Spleen (tissue), 11 donors: Measurements from ENCODE around the gene TBX4. TPM values are rescaled to one million over a fixed set of nuclear protein-coding genes. Genes with fewer than 3 reads are reported as not detected.

ENCODE experiments used
- DNase-seq: peaks from one replicate; pipeline ENCODE4 v3.0.0-alpha.2; 2020
- H3K27ac ChIP-seq, 8 donors: fragments of 200-600 bp; sonication (generic) in 7 of 8; 1 replicate in 4 of 8; 2 replicates in 4 of 8; pipeline versions ENCODE4 v1.5.0 to v1.8.0; 2016 to 2021; ENCODE audit warnings: inconsistent platforms in 4 of 8, mild to moderate bottlenecking in 4 of 8, moderate library complexity in 1 of 8
- H3K27me3 ChIP-seq, 7 donors: fragments of 200-600 bp; sonication (generic) in 6 of 7; replicated peaks in 1 of 7; 1 replicate in 4 of 7; 2 replicates in 3 of 7; pipeline versions ENCODE4 v1.5.0 to v1.8.0; 2016 to 2021; ENCODE audit warnings: inconsistent platforms in 3 of 7, mild to moderate bottlenecking in 1 of 7
- H3K36me3 ChIP-seq, 6 donors: fragments of 200-600 bp; sonication (generic) in 5 of 6; 1 replicate in 4 of 6; 2 replicates in 2 of 6; pipeline versions ENCODE4 v1.5.0 to v1.8.0; 2016 to 2021; ENCODE audit warnings: inconsistent platforms in 2 of 6
- H3K4me1 ChIP-seq, 6 donors: fragments of 200-600 bp; sonication (generic) in 5 of 6; 1 replicate in 3 of 6; 2 replicates in 3 of 6; pipeline versions ENCODE4 v1.5.0 to v1.8.0; 2016 to 2021; ENCODE audit warnings: inconsistent platforms in 3 of 6
- H3K4me3 ChIP-seq, 8 donors: fragments of 200-600 bp; sonication (generic) in 7 of 8; 1 replicate in 4 of 8; 2 replicates in 4 of 8; pipeline versions ENCODE4 v1.5.0 to v1.8.0; 2016 to 2021; ENCODE audit warnings: inconsistent platforms in 4 of 8, mild to moderate bottlenecking in 4 of 8, moderate library complexity in 2 of 8
- H3K9me3 ChIP-seq, 8 donors: fragments of 200-600 bp; sonication (generic) in 7 of 8; 1 replicate in 4 of 8; 2 replicates in 4 of 8; pipeline versions ENCODE4 v1.5.0 to v1.8.0; 2016 to 2021; ENCODE audit warnings: inconsistent platforms in 4 of 8
- POLR2A ChIP-seq, 3 donors: fragments of 450-650 bp; IDR thresholded peaks; one replicate each; pipeline ENCODE4 v1.5.1; 2017; ENCODE audit warnings: antibody characterized with exemption in 3 of 3, mild to moderate bottlenecking in 1 of 3
- POLR2AphosphoS5 ChIP-seq, 3 donors: sonication (generic); formaldehyde crosslinking; IDR thresholded peaks; one replicate each; pipeline ENCODE4 v1.5.1; 2017; ENCODE audit warnings: antibody characterized with exemption in 3 of 3
- WGBS, 5 donors: extraction: QIAGEN DNeasy Blood & Tissue Kit in 3 of 5; methylation state at CpG; one replicate each; pipeline versions ENCODE4 v1.1.5 to v1.1.7; 2013 to 2018; 5-methylcytosine and 5-hydroxymethylcytosine counted together
- intact Hi-C: fragments of 100-400 bp; cut with DNase I; formaldehyde crosslinking; loops from one replicate; pipeline ENCODE4 v1.15.0; 2023; ENCODE audit warnings: low total_unique reads
- polyA plus RNA-seq, 3 donors: library from polyadenylated mRNA; stranded (reverse); fragments of 200-250 nt; gene quantifications; one replicate each; pipeline ENCODE4 v1.2.1, GENCODE V29; 2013
- total RNA-seq, 7 donors: library from RNA; depleted of rRNA in 3 of 7; stranded (reverse); fragments of >200 nt in 3 of 7; fragmentation: NEBNext Ultra II Directional in 4 of 7; extraction: Animal tissue kit (Norgen Biotek cat#: 25700) in 4 of 7; gene quantifications; one replicate each; pipeline versions ENCODE4 v1.1.0 to v1.2.1, GENCODE V29; 2016 to 2021
- TF ChIP-seq, protein P1 (sequence below), 11 experiments: fragments of 200-600 bp in 7 of 11; fragments of 450-650 bp in 4 of 11; sonication (generic) in 4 of 11; IDR thresholded peaks in 8 of 11; conservative IDR thresholded peaks in 3 of 11; 1 replicate in 7 of 11; 2 replicates in 4 of 11; pipeline versions ENCODE4 v1.4.0 to v1.8.0; 2016 to 2021; ENCODE audit warnings: antibody characterized with exemption in 11 of 11, inconsistent platforms in 4 of 11, mild to moderate bottlenecking in 1 of 11
- donor health status: healthy with polysubstance abuse.
- donor health status: DM: no; HTN: no; CAD: no; lungs with moderate emphysema.
- donor health status: DM: no; HTN: no; CAD: no.
- donor health status: Bipolar disorder and iron deficiency.
- donor health status: healthy.
- donor health status: DM: no; HTN: no; CAD: no.
- donor health status: DM: yes; HTN: yes; CAD: no.

The TBX4 gene
- total and polyA plus RNA-seq, 10 donors = not detected

GRCh38 chr17:61461586-61461966, 9.4 kb downstream of the TBX4 start:
- Histone ChIP-seq H3K9me3 (no peaks in the 10 kb centered on the region), H3K36me3 (no peaks in the 10 kb centered on the region), H3K4me3 (peak overlapping the region in 1 of 8 donors; percentile 30), H3K27ac (no peak overlapping the region), H3K4me1 (peaks cover 7 to 38% (median 21%) of the 10 kb centered on the region in 6 donors), H3K27me3 (peaks cover 2 to 96% (median 64%) of the 10 kb centered on the region in 7 donors)
- intact Hi-C loops = no loop called here
- DNase-seq = peak; percentile 43
- 8 to 20% (median 11%) methylated on average over 5 to 7 of the region's 7 CpGs for WGBS, 5 donors
- TF ChIP-seq POLR2A (IDR thresholded peaks at IDR 0.05) (no peak), POLR2AphosphoS5 (IDR thresholded peaks at IDR 0.05) (no peak)
- TF ChIP-seq, protein P1, sequence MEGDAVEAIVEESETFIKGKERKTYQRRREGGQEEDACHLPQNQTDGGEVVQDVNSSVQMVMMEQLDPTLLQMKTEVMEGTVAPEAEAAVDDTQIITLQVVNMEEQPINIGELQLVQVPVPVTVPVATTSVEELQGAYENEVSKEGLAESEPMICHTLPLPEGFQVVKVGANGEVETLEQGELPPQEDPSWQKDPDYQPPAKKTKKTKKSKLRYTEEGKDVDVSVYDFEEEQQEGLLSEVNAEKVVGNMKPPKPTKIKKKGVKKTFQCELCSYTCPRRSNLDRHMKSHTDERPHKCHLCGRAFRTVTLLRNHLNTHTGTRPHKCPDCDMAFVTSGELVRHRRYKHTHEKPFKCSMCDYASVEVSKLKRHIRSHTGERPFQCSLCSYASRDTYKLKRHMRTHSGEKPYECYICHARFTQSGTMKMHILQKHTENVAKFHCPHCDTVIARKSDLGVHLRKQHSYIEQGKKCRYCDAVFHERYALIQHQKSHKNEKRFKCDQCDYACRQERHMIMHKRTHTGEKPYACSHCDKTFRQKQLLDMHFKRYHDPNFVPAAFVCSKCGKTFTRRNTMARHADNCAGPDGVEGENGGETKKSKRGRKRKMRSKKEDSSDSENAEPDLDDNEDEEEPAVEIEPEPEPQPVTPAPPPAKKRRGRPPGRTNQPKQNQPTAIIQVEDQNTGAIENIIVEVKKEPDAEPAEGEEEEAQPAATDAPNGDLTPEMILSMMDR (IDR thresholded peaks at IDR 0.05 in 8 of 11, conservative IDR thresholded peaks at IDR 0.05 in 3 of 11) = no peak

DNA sequence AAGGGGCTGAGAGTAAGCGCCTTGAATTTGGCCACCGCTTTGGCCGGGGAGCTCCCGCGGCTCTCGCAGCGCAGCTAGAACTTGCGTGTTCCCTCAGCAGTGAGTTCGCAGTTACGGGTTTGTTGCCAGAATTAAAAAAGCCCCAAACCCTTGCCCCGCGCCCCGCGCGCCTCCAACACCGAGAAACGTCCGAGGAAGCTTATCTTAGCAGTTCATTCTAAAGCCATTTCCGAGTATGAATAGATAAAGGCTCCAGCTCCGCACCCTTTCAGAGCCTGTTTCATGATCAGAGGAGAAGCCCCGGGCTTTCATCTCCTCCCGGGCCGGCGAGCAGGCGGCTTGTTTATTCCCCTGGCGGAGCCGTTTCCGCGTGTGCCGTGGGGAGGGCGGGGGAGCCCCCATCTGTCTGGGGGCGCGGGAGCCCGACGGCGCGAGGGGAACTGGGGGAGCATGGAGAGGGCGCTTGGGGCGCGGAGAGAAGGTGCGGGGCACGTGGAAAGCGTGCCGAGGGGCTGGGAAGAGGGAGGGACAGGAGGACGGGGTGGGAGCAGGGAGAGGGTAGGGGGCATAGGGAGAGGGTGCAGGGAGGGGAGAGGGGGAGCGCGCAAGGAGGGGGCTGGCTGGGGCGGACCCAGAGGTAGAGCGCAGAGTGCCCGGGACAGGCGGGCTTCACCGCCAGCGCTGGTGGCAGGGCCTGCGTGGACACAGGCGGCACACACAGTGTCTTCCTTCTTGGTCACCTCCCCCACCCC, 9.9 kb downstream of the TBX4 start:
- H3K4me1 ChIP-seq = peaks cover 4 to 32% (median 15%) of the 10 kb centered on the region in 6 donors
- intact Hi-C loops = no loop called here
- 3 to 8% (median 7%) methylated on average over 52 to 55 of the region's 55 CpGs for WGBS, 5 donors
- TF ChIP-seq POLR2AphosphoS5 (IDR thresholded peaks at IDR 0.05) (no peak), POLR2A (IDR thresholded peaks at IDR 0.05) (no peak)
- TF ChIP-seq, protein P1 (IDR thresholded peaks at IDR 0.05 in 8 of 11, conservative IDR thresholded peaks at IDR 0.05 in 3 of 11) = no peak
- no peaks in the 10 kb centered on the region for H3K36me3 ChIP-seq
- H3K4me3 ChIP-seq = peak overlapping the region in 1 of 8 donors; percentile 30
- H3K27ac ChIP-seq = no peak overlapping the region
- peak; percentile 64 for DNase-seq
- H3K27me3 ChIP-seq = peaks cover 2 to 90% (median 59%) of the 10 kb centered on the region in 7 donors
- no peaks in the 10 kb centered on the region for H3K9me3 ChIP-seq

- no peaks in the 10 kb centered on the region for H3K36me3 ChIP-seq
- peak; percentile 57 for DNase-seq
- no peak overlapping the region for H3K27ac ChIP-seq
- H3K4me3 ChIP-seq = no peak overlapping the region
- no peaks in the 10 kb centered on the region for H3K9me3 ChIP-seq
- intact Hi-C loops = no loop called here
- no peak for TF ChIP-seq POLR2AphosphoS5 (IDR thresholded peaks at IDR 0.05)
- TF ChIP-seq, protein P1 (IDR thresholded peaks at IDR 0.05 in 8 of 11, conservative IDR thresholded peaks at IDR 0.05 in 3 of 11) = no peak
- no peak for TF ChIP-seq POLR2A (IDR thresholded peaks at IDR 0.05)
- H3K27me3 ChIP-seq = peaks cover 2 to 83% (median 52%) of the 10 kb centered on the region in 7 donors
- H3K4me1 ChIP-seq = peaks cover under 1 to 29% (median 9%) of the 10 kb centered on the region in 6 donors
- 37 to 59% (median 42%) methylated on average over 7 to 10 of the region's 10 CpGs for WGBS, 5 donors
These were observed 10.6 kb downstream of the TBX4 start for GRCh38 chr17:61462719-61463315.
